COLO668 (cell line): Measurements from ENCODE around the gene WSB2.

ENCODE experiments used
- DNase-seq: peaks from one replicate; lab custom pipeline; 2025; ENCODE audit not compliant: unreplicated experiment; lab: John Stamatoyannopoulos, UW

Gene WSB2

GRCh38 chr12:117994551-117995438, 66.2 kb downstream of the WSB2 start:
- DNase-seq: no peak

- no peak for DNase-seq
Measured at GRCh38 chr12:117986705-117987469, 74.1 kb downstream of the WSB2 start.

GRCh38 chr12:117985182-117985581, 75.8 kb downstream of the WSB2 start:
- no peak for DNase-seq
